T-helper 9 cell (primary cell): Measurements from ENCODE around the gene SPCS2.
"Not testable (repeated sequence)": the region's sequence is repeated elsewhere in the genome, so short reads cannot be mapped to it uniquely, and the experiment has no call there.

Experiments
- DNase-seq: peaks from one replicate; pipeline ENCODE4 v3.0.0-alpha.2; 2020

Gene SPCS2

DNA sequence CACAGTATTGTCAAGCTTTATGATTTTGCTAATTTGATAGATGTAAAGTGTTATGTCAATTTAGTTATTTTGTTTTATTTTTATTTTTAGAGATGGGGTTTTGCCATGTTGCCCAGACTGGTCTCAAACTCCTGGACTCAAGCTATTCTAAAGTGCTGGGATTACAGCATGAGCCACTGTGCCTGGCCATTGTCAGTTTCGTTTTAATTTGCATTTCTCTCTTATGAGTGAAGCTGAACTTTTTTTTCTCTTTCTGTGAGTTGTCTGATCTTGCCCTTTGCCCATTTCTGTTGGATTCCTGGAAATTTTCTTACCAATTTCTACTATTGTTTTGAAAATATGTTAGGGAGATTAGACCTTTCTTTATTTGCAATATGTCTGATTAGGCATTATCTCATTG, 55.1 kb downstream of the SPCS2 start:
- DNase-seq, result no peak

DNA sequence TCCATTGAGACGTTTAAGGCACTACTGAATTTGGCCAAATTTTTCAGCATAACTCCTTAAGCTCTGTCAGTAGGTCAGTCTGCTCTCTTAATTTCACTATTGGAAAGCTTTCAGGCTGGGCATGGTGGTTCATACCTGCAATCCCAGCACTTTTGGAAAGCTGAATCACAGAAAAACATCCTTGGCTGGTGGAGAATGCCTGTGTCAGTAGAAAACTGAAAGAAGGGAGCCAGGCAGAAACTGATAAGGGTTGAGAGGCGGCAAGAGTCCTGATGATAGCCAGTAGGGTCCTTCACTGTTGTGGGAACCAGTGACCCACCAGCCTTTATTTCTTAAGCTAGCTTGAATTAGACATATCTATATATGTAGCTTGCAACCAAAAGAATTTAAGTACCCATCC, 62.3 kb downstream of the SPCS2 start:
- DNase-seq, result no peak

DNA sequence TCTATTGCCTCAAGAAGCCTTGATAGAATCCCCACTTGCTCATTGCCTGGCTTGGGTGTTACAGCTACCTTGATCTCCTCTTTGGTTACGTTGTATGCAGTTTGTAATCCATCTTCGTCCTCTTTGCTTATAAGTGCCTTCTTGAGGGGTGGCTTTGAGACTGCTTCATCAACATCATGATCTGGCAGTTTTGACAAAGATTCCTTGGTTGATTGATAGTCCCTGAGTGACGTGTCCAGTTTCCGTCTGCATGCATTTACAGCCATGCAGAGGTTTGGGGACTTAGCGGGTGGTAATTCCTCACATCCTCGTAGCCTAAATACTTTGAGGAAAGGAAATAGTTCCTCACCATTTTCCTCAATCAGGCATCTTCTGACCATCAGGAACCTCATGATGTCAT, 62.8 kb downstream of the SPCS2 start:
- DNase-seq, result no peak

DNA sequence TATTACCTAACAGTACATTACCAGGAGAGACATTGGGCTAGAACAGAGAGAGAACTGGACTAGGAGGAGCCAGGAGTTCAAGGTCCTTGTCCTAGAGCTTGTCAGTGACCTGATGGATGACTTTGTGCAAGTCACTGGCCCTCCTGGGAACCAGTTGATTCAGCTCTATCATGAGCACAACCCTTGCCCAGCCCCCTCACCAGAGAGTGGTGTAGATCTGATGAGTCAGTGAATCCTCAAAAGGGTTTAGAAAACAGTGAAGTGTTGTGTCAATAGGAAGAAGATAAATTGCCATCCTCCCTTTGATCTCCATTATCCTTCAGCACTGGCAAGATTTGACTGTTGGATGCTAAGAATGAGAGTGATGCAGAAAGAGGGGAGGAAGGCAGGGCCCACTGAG, 64.0 kb downstream of the SPCS2 start:
- DNase-seq, result no peak

DNA sequence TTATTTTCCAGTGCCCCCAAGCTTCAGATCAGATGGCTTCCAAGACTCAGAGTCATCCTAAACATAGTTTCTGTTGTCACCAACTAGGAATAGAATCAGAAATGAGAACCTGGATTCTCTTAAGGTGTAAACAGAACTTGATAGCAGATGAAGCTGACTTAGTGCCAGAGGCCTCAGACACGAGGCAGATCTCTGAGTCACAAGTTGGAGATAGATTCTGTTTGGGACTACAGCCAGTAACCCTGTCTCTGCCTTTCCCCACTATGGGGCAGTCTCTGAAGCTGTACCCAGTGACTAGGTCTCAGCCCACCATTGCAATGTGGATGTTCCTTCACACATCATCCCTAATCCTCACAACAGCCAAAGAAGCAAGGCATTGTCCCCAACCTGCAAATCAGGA, 65.1 kb downstream of the SPCS2 start:
- no peak for DNase-seq

DNA sequence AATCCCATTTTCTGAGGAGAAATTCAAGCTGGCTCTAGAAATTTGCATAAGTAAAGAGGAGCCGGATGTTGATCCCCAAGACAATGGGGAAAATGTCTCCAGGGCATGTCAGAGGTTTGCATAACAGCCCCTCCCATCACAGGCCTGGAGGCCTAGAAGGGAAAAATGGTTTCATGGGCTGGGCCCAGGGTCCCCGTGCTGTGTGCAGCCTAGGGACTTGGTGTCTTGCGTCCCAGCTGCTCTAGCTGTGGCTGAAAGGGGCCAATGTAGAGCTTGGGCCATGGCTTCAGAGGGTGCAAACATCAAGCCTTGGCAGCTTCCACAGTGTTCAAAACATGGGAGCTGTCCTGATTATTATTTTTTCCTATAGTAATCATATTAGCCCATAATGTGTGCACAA, 70.1 kb downstream of the SPCS2 start:
- DNase-seq, result not testable (repeated sequence)

DNA sequence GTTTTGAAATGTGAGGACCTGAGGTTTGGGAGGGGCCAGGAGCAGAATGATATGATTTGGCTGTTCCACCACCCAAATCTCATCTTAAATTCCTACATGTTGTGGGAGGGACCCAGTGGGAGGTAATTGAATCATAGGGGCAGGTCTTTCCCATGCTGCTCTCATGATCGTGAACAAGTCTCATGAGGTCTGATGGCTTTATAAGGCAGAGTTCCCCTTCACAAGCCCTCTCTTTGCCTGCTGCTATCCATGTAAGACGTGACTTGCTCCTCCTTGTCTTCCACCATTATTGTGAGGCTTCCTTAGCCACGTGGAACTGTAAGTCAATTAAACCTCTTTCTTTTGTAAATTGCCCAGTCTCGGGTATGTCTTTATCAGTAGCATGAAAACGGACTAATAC, 71.3 kb downstream of the SPCS2 start:
- not testable (repeated sequence) for DNase-seq

DNA sequence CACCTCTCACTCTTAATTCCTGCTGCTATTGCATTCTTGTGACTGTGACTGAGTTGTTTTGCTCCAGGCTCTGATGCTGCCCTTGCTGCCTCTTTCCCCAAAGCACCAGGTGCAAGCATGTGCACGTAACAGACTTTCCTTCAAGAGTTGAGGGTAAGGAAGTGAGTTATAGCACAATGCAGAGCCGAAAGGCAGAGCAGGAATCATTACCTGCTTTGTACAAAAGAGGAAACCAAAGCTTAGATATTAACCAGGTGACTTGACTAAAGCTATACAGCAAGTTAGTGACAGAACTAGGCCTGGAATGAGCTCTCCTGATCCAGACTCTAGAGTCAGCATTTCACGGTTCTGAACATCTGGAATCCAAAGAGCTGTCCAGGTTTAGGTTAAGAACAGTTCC, 73.2 kb downstream of the SPCS2 start:
- no peak for DNase-seq

DNA sequence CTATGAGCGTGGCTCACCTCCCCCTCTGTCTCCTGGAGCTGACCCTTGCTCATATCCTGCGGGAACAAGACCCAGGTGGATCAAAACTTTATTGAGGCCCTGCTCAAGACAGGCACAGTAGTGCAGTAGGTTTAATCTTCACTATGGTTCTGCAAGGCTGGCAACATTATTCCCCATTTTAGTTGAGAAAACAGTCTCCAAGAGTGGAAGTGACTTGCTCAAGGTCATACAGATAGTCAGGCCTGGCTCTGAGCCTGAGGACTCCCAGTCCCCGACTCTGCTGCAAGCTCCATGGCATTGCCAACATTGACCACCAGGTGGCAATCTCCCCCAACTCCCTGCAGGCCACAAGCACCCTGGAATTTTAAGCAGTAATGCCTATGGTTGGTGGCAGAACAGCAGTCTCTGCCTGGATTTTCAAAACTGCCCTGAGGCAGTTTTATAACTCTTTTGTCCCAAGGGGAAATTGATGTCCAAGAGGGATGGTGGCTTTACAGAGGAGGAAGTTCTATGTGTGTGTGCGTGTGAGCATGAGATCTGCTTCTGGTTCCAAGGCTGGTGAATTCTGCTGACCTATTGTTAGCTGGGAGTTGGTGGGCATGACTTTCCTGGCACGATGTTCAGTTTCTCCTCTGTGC, 73.8 kb downstream of the SPCS2 start:
- DNase-seq, result peak; percentile 66

DNA sequence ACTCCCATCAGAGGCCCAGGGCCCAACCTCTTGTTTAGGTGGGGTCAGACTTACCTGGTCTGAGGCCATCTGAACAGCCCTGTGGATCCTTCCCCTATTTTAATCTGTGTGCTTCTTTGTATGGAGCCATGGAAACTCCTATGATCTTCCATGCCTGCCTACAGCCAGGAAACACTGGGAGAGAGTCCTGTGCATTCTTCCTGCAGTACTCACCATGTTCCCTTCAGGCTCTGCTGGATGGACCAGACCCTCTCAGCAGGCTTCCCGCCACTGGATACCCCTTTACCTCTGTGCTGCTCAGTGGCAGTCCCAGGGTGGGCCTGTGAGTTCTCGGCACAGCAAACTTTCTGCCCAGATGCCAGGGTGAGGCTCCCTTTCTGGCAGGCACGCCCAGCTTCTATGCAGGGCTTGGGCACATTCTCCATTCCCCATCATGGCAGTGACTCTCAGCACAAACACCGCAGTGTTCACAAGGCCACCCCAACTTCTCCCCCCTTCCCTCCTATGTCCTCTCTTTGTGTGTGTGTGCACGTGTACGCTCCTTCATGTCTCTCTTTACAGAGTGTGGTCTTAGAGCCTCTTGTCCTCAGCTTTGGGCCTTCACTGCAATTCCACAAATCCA, 74.5 kb downstream of the SPCS2 start:
- no peak for DNase-seq

DNA sequence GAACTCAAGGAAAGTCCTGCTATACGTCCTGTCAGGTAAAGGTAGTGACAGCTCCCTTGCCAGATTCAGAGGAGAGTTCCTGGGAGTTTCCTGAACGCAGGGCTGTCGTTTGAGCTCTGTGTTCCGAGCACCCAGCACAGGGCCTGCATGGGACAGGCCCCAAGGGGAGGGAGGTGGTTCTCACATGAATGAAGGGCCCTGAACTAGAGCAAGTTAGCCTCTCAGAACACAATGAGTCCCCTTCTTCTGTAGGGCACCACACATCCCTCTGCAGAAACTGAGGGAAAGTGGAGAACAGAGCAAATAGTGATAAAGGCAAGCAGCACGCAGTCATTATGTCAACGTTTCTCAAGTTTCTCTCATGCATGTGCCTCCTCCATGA, 75.0 kb downstream of the SPCS2 start:
- DNase-seq, result no peak

DNA sequence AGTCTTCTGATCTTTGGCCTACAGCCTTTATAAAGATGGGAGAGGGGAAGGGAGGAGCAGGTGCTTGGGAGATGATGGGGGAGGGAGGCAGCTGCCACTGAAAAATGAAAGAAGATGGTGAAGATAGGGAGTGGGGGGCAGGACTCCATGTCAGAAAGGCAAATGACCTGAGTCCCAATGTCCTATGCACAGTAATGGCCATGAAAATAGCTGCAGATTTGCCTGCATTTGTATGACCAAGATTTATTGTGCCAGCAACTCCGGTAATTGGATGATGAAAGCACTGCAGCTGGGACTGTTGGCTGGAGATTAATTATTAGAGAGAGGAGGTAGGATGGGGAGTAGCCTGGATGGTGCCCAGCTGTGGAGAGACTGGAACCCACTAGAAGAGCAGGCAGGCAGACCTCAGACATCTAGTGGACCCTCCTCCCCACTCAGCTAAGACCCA, 75.7 kb downstream of the SPCS2 start:
- no peak for DNase-seq

DNA sequence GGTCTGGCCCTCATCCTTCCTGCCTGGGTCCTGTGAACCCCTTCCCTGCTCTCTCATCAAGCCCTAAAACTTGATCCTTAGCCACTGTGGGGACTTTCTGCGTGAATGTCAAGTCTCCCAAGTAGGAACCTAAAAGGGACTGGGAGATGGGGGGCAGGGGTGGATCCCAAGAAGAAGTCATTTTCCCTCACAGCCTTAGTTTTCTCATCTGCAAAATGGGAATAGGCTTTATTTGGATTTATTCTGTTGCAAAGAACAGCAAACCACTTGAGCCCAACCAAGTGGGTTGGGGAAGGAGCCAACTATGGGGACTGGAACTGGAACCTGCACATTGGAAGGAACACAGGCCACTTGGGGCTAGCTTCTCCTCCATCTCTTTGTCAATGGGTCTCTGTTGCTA, 76.5 kb downstream of the SPCS2 start:
- DNase-seq, result no peak

DNA sequence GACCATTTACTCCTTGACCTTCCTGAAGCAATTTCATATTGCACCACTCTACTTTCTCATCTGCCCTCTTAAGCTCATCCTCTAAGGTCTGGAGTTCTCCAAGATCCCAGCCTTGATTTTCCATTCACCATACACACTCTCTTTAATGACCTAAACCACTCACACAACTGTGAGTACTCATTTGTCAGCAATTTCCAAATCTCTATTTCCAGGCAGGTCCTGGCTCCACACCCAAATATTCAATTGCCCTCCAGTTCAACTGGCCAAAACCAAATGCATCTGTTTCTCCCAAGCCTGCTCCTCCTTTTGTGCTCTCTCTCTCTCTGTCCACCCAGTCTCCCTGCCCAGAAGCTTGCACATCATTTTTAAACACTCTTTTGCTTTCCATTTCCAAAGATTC, 79.3 kb downstream of the SPCS2 start:
- no peak for DNase-seq
